A549 (cell line): ENCODE data around the gene DNAJC5G.

ENCODE experiments used
- BHLHE40 ChIP-seq: IDR thresholded peaks from 2 replicates; pipeline ENCODE4 v1.6.1; 2012; ENCODE audit warnings: low read depth, low read length, inconsistent platforms
- CHD4 ChIP-seq: fragments of 200-600 bp; sonication (generic); IDR thresholded peaks from 2 replicates; pipeline ENCODE4 v1.6.1; 2016; ENCODE audit warnings: antibody characterized with exemption, mild to moderate bottlenecking, borderline replicate concordance
- CTCF ChIP-seq: fragments of >200 bp; sonication (Bioruptor Twin); formaldehyde crosslinking; IDR thresholded peaks from 3 replicates; pipeline ENCODE4 v1.5.1; 2016

DNA sequence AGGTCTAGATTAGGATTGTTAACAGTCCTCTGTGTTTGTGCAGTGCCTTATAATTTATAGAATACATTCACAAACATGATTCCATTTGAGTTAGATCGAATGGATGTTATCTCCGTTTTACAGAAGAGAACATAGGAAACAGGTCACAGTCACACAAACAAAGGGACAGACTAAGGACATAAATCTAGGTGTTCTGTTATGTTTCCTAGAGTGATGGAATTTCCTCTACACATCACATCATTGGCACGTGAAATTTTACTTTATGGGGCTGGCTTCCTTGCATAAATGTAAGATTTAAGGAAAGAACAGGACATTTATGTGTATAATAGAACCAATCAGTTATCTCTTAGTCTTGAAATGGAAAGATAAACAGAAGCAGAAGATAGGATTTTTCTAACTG lies 13.4 kb downstream of the DNAJC5G start:
- TF ChIP-seq BHLHE40 = no peak
- TF ChIP-seq CTCF = no peak
- no peak for TF ChIP-seq CHD4
